Endothelial cell of umbilical vein (primary cell): ENCODE measurements around the gene ARHGAP42.

Source experiments
- CTCF ChIP-seq, 2 donors: IDR thresholded peaks; 1 replicate in 1 of 2; 2 replicates in 1 of 2; pipeline ENCODE4 v1.5.1; 2011; ENCODE audit warnings: low read length in 2 of 2, mild to moderate bottlenecking in 2 of 2, moderate library complexity in 2 of 2, control low read depth in 1 of 2, inconsistent platforms in 1 of 2, low read depth in 1 of 2; ENCODE audit not compliant: insufficient read depth in 1 of 2; ENCODE audit errors: extremely low read depth in 1 of 2
- EZH2 ChIP-seq: IDR thresholded peaks from 2 replicates; pipeline ENCODE4 v1.6.1; 2012; ENCODE audit warnings: borderline replicate concordance, low read depth, mild to moderate bottlenecking, moderate library complexity, low read length, inconsistent platforms; ENCODE audit not compliant: severe bottlenecking
- FOS ChIP-seq: IDR thresholded peaks from 2 replicates; pipeline ENCODE4 v1.6.1; 2011; ENCODE audit warnings: mild to moderate bottlenecking, low read length, moderate library complexity, borderline replicate concordance; ENCODE audit not compliant: insufficient read depth
- JUN ChIP-seq: IDR thresholded peaks from 2 replicates; pipeline ENCODE4 v1.6.1; 2011; ENCODE audit warnings: borderline replicate concordance, low read depth; ENCODE audit not compliant: insufficient read length, insufficient read depth
- MAX ChIP-seq: IDR thresholded peaks from 2 replicates; pipeline ENCODE4 v1.6.1; 2011; ENCODE audit not compliant: insufficient read depth, insufficient read length
- MYC ChIP-seq: IDR thresholded peaks from one replicate; pipeline ENCODE4 v1.6.1; 2011; ENCODE audit warnings: mild to moderate bottlenecking, low read depth, low read length
- POLR2A ChIP-seq: IDR thresholded peaks from 2 replicates; pipeline ENCODE4 v1.6.1; 2012; ENCODE audit warnings: low read depth, mild to moderate bottlenecking, control low read depth, low read length
- POLR2AphosphoS5 ChIP-seq: IDR thresholded peaks from 2 replicates; pipeline ENCODE4 v1.6.1; 2012; ENCODE audit warnings: low read depth, mild to moderate bottlenecking, control low read depth, low read length, moderate library complexity; ENCODE audit not compliant: insufficient read depth

- TF ChIP-seq MAX: no peak
- no peak for TF ChIP-seq CTCF (IDR thresholded peaks at IDR 0.05; ENCODE audit: extremely low read depth in 1 of 2, insufficient read depth in 1 of 2, low read depth in 1 of 2, low read length in 2 of 2)
- no peak for TF ChIP-seq POLR2AphosphoS5
- TF ChIP-seq POLR2A: no peak
- no peak for TF ChIP-seq EZH2
- TF ChIP-seq MYC: no peak
- no peak for TF ChIP-seq JUN
- no peak for TF ChIP-seq FOS
Observed at GRCh38 chr11:100984668-100985067, 297.6 kb downstream of the ARHGAP42 start.
